ENCODE measurements around the gene SNX32.

- TF ChIP-seq CTCF (IDR thresholded peaks at IDR 0.05) (no peak), POLR2A (IDR thresholded peaks at IDR 0.05) (no peak)
Measured at GRCh38 chr11:65886826-65887722, 53.3 kb downstream of the SNX32 start.
